A549 treated with AZD2906 at 1 μM for 4 hours (cell line): ENCODE results near the gene KDSR. TPM values are rescaled to one million over a fixed set of nuclear protein-coding genes. Genes with fewer than 3 reads are reported as not detected.

Experiments used
- total RNA-seq: library from RNA; stranded (reverse); fragments of 200-300 nt; extraction: Qiagen RNA extraction; gene quantifications from 5 replicates; pipeline ENCODE4 v1.2.3, GENCODE V29; 2022

Gene KDSR, protein sequence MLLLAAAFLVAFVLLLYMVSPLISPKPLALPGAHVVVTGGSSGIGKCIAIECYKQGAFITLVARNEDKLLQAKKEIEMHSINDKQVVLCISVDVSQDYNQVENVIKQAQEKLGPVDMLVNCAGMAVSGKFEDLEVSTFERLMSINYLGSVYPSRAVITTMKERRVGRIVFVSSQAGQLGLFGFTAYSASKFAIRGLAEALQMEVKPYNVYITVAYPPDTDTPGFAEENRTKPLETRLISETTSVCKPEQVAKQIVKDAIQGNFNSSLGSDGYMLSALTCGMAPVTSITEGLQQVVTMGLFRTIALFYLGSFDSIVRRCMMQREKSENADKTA
- total RNA-seq = 35.1 to 40.0 TPM (median 39.1 TPM) in 5 replicates

DNA sequence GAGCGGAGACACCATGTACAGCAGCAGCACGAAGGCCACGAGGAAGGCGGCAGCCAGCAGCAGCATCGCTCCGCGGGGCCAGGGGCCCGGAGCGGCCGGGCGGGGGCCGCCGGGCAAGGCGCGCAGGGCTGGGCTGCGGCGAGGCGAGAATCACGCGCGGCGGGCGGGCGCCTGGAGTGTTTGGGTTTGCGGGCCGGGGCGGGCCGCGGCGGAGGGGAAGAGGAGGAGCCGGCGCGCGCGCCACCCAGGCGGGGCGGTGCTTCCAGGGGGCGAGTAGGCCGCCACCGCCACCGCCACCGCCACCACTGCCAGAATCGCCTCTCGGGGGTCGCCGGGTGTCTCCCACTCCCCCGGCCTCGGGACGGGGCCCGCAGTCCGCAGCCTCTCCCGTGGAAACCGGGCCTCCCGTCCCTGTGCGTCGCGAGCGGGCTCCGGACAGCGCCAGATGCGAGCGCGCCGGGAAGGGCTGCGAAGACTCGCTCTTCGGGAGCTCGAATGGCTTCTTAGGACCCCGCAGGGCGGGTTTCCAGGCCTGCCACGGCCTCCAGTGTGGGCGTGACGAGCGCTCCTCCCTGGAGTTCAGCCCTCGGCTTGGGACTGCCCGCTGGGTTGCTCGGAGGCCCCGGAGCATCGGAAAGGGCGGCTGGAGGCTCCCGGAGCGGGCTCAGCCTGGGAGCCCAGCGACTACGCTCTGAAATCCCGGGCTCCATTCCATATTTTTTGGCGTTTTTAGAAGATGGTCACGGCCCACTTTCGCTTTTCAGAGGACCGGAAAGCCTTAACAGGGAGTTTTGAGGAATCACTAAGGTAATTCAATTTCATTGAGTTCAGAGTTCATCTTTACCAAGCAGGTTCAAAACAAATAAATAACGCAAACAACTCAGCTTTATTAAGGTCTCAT lies at the start of gene KDSR:
TSS of gene KDSR (minus strand) at position 154 of the 901 bp plus-strand sequence. CDS start at position 66, 88 bp downstream.

DNA sequence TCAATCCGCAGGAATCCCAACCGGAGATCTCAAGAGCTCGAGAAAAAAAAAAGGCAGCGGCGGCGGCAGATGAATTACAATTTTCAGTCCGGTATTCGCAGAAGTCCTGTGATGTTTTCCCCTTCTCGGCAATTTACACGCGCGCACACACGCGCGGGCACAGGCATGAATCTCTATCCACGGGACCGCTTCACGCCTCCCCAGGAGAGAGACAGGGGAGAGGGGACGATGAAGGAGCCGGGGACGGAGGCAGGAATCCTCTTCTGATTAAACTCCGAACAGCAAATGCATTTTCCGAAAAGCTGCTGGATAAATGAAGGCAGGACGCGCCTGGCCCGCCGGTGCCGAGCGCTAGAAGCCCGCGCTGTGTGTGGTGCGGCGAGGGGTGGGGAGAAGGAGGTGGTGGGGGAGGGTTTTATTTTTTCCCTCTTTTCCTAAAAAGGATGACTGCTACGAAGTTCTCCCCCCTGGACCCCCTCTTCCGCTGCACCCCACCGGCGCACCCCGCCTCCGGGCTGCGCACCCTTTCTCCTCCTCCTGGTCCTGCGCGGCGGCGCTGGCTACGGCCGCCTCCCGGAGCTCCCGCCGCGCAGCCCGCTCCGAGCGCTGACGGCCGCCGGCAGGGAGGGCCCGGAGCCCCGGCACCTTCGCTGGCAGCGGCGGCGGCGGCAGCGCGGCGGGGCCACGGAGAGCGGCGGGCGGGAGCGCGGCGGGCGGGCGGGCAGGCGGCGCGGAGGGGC lies 47.5 kb downstream of the KDSR start, which contains the start of gene BCL2:
TSS of gene BCL2 (minus strand) at position 387 of the 740 bp plus-strand sequence.

Other genes starting within 250 kb of the KDSR start
- 0.48 to 0.66 TPM (median 0.58 TPM) in 5 replicates for gene BCL2, start 47.4 kb downstream of the KDSR start, total RNA-seq
- 18.5 to 24.8 TPM (median 20.3 TPM) in 5 replicates for gene VPS4B, start 55.3 kb upstream of the KDSR start, total RNA-seq
- 0.09 to 0.34 TPM (median 0.10 TPM) in 5 replicates for gene SERPINB5, start 109.8 kb upstream of the KDSR start, total RNA-seq
- gene SERPINB12, start 175.2 kb upstream of the KDSR start, total RNA-seq = not detected in 5 replicates
- not detected in 5 replicates for gene SERPINB13, start 220.1 kb upstream of the KDSR start, total RNA-seq